ENCODE results near the gene TSPO2. TPM values are rescaled to one million over a fixed set of nuclear protein-coding genes. Genes with fewer than 3 reads are reported as not detected.

TSPO2 gene
- total and polyA plus RNA-seq, 2 of the 8 experiments (the other 6 are each of a cell fraction or from before 2014, with no cell fraction given), result not detected

GRCh38 chr6:41040101-41040939, 1.9 kb upstream of the TSPO2 start:
- Histone ChIP-seq H4K8ac (ENCODE audit: extremely low read depth, insufficient read depth, low read length) (no peak overlapping the region; the same call in 1 of the 2 replicates), H3K23me2 (ENCODE audit: low read depth, low read length) (no peaks in the 10 kb centered on the region), H3K14ac (ENCODE audit: insufficient read length) (no peak overlapping the region), H2BK120ac (replicated peaks; ENCODE audit: low read depth, low read length) (no peak overlapping the region), H2AK5ac (ENCODE audit: low read depth, low read length) (no peak overlapping the region), H3K79me1 (ENCODE audit: low read depth, low read length) (no peaks in the 10 kb centered on the region), H2BK15ac (ENCODE audit: low read length) (no peak overlapping the region), H2BK12ac (ENCODE audit: low read depth, low read length) (no peak overlapping the region), H3K79me2 (ENCODE audit: control insufficient read depth in 1 of 2, insufficient read depth in 2 of 2, low read length in 2 of 2) (no peaks in the 10 kb centered on the region), H4K20me1 (replicated peaks in 1 of 2; ENCODE audit: control insufficient read depth in 1 of 2, insufficient read depth in 2 of 2, low read length in 2 of 2) (no peaks in the 10 kb centered on the region), H3K36me3 (ENCODE audit: control insufficient read depth in 2 of 4, insufficient read depth in 4 of 4, low read length in 3 of 4) (no peaks in the 10 kb centered on the region), H3K4me2 (ENCODE audit: insufficient read depth in 1 of 2, low read depth in 2 of 2, low read length in 2 of 2) (no peak overlapping the region), H2AFZ (ENCODE audit: low read length) (no peak overlapping the region), H4K5ac (ENCODE audit: insufficient read length, low read depth, low read length) (no peak overlapping the region), H3K4me3 (ENCODE audit: extremely low read depth in 1 of 4, insufficient read depth in 2 of 4, low read depth in 3 of 4, low read length in 4 of 4) (no peak overlapping the region), H3K23ac (ENCODE audit: insufficient read length) (no peak overlapping the region), H4K91ac (replicated peaks; ENCODE audit: insufficient read length, low read length) (no peak overlapping the region), H2BK20ac (ENCODE audit: low read length) (no peak overlapping the region), H3K4me1 (replicated peaks in 1 of 4; ENCODE audit: control insufficient read depth in 3 of 4, insufficient read depth in 4 of 4, low read length in 3 of 4) (peaks cover 0 to 4% (median 3%) of the 10 kb centered on the region in 4 experiments; a peak in 6 of 7 replicates), H3K27me3 (replicated peaks in 1 of 4; ENCODE audit: control insufficient read depth in 3 of 4, extremely low read depth in 1 of 4, insufficient read depth in 3 of 4, low read length in 3 of 4) (no peaks in the 10 kb centered on the region), H3K56ac (replicated peaks; ENCODE audit: insufficient read length, low read depth, low read length) (no peak overlapping the region), H3K27ac (ENCODE audit: low read depth, low read length) (no peak overlapping the region), H3K18ac (ENCODE audit: extremely low read depth, low read length) (no peak overlapping the region), H3K9me3 (ENCODE audit: insufficient read depth in 2 of 2, low read depth in 1 of 2, low read length in 1 of 2) (no peaks in the 10 kb centered on the region), H3K9ac (replicated peaks in 1 of 4; ENCODE audit: extremely low read depth in 1 of 4, low read depth in 3 of 4, low read length in 3 of 4) (no peak overlapping the region; a peak in 1 of 7 replicates), H3K4ac (replicated peaks; ENCODE audit: insufficient read length, low read depth, low read length) (no peak overlapping the region), H2BK5ac (ENCODE audit: low read depth, low read length) (no peak overlapping the region)
- 85% methylated on average over 6 of the region's 6 CpGs; no CpG with 5 or more reads in 1 of the 2 experiments for WGBS, 2 experiments (ENCODE audit: extremely low coverage in 1 of 2, insufficient coverage in 1 of 2, insufficient read length in 1 of 2, insufficient replicate concordance in 2 of 2, low coverage in 1 of 2, low lambda C conversion rate in 2 of 2, missing lambda C conversion rate in 1 of 2)
- no peak for DNase-seq (ENCODE audit: low read depth in 1 of 2, low spot score in 2 of 2)
- POLR2A ChIA-PET (ENCODE audit: partially characterized antibody), result interaction anchor here (1.3 to 1.6 kb wide), 2 partner anchors 12 to 43 kb away, joined by 3 to 5 read pairs; no protein-coding TSS in a partner anchor
- no peak for TF ChIP-seq FOSL1 (IDR thresholded peaks at IDR 0.05; ENCODE audit: insufficient read depth, low read depth, low read length)
- TF ChIP-seq MAX (IDR thresholded peaks at IDR 0.05), result no peak
- TF ChIP-seq SIRT6 (IDR thresholded peaks at IDR 0.05; ENCODE audit: low read length), result no peak
- TF ChIP-seq SP1 (IDR thresholded peaks at IDR 0.05; ENCODE audit: low read depth, low read length), result no peak
- TF ChIP-seq CBX5 (IDR thresholded peaks at IDR 0.05; ENCODE audit: low read depth, low read length), result no peak
- TF ChIP-seq USF2 (IDR thresholded peaks at IDR 0.05; ENCODE audit: low read length), result no peak
- TF ChIP-seq SP2 (IDR thresholded peaks at IDR 0.05; ENCODE audit: low read length), result no peak
- no peak for TF ChIP-seq SUZ12 (IDR thresholded peaks at IDR 0.05; ENCODE audit: low read length)
- CTCF ChIA-PET (ENCODE audit: partially characterized antibody), result interaction anchor here (0.8 to 6.0 kb wide), 38 partner anchors 8 to 467 kb away, joined by 3 to 80 read pairs (median 4); partner anchors contain the start of gene APOBEC2
- FAIRE-seq, result no peak

All from H1 (cell line).